Liver (tissue), 9 donors: Measurements from ENCODE around the gene SEBOX. TPM values are rescaled to one million over a fixed set of nuclear protein-coding genes. Genes with fewer than 3 reads are reported as not detected.

Source experiments
- DNase-seq: peaks from one replicate; pipeline ENCODE4 v3.0.0-alpha.2; 2017; ENCODE audit warnings: low spot score
- H3K27ac ChIP-seq, 2 donors: one replicate each; pipeline ENCODE4 v1.7.0; 2013; ENCODE audit warnings: inconsistent platforms in 2 of 2, low read length in 2 of 2, control low read depth in 1 of 2, low read depth in 1 of 2, mild to moderate bottlenecking in 1 of 2
- H3K27me3 ChIP-seq, 4 donors: one replicate each; pipeline versions ENCODE4 v1.6.1 to v1.7.0; 2013; ENCODE audit warnings: low read length in 3 of 4, inconsistent platforms in 1 of 4, mild to moderate bottlenecking in 1 of 4, moderate library complexity in 1 of 4; ENCODE audit not compliant: control insufficient read depth in 4 of 4, insufficient read depth in 4 of 4
- H3K36me3 ChIP-seq, 4 donors: one replicate each; pipeline versions ENCODE4 v1.6.1 to v1.7.0; 2013; ENCODE audit warnings: low read length in 3 of 4, mild to moderate bottlenecking in 3 of 4, low read depth in 1 of 4, moderate library complexity in 1 of 4; ENCODE audit not compliant: control insufficient read depth in 4 of 4, insufficient read depth in 3 of 4
- H3K4me1 ChIP-seq, 4 donors: one replicate each; pipeline versions ENCODE4 v1.6.1 to v1.7.0; 2013; ENCODE audit warnings: low read length in 3 of 4, mild to moderate bottlenecking in 3 of 4, moderate library complexity in 1 of 4; ENCODE audit not compliant: control insufficient read depth in 4 of 4, insufficient read depth in 4 of 4
- H3K4me3 ChIP-seq, 3 donors: one replicate each; pipeline versions ENCODE4 v1.6.1 to v1.7.0; 2013; ENCODE audit warnings: low read length in 3 of 3, control low read depth in 1 of 3, low read depth in 1 of 3, mild to moderate bottlenecking in 1 of 3
- H3K9ac ChIP-seq, 2 donors: one replicate each; pipeline ENCODE4 v1.7.0; 2013; ENCODE audit warnings: low read length in 2 of 2, mild to moderate bottlenecking in 2 of 2, moderate library complexity in 2 of 2, control low read depth in 1 of 2, low read depth in 1 of 2
- H3K9me3 ChIP-seq, 4 donors: one replicate each; pipeline versions ENCODE4 v1.6.1 to v1.7.0; 2013; ENCODE audit warnings: low read length in 3 of 4; ENCODE audit not compliant: control insufficient read depth in 4 of 4
- ATF3 ChIP-seq: IDR thresholded peaks from 2 replicates; pipeline ENCODE4 v1.6.1; 2016; ENCODE audit warnings: antibody characterized with exemption
- EGR1 ChIP-seq, 2 donors: IDR thresholded peaks; 2 replicates each; pipeline ENCODE4 v1.6.1; 2016 to 2018; ENCODE audit warnings: antibody characterized with exemption in 2 of 2, low read depth in 2 of 2
- FOXA1 ChIP-seq: IDR thresholded peaks from 2 replicates; pipeline ENCODE4 v1.6.1; 2016; ENCODE audit warnings: antibody characterized with exemption
- FOXA2 ChIP-seq: IDR thresholded peaks from 2 replicates; pipeline ENCODE4 v1.6.1; 2016; ENCODE audit warnings: antibody characterized with exemption
- GABPA ChIP-seq, 2 donors: IDR thresholded peaks in 1 of 2; conservative IDR thresholded peaks in 1 of 2; 2 replicates each; pipeline ENCODE4 v1.6.1; 2016; ENCODE audit warnings: antibody characterized with exemption in 2 of 2, mild to moderate bottlenecking in 1 of 2, moderate library complexity in 1 of 2
- HNF4A ChIP-seq, 2 donors: conservative IDR thresholded peaks; 2 replicates each; pipeline ENCODE4 v1.6.1; 2016; ENCODE audit warnings: antibody characterized with exemption in 2 of 2, mild to moderate bottlenecking in 2 of 2
- HNF4G ChIP-seq: IDR thresholded peaks from 2 replicates; pipeline ENCODE4 v1.6.1; 2016; ENCODE audit warnings: antibody characterized with exemption
- JUND ChIP-seq, 2 donors: IDR thresholded peaks; 2 replicates each; pipeline ENCODE4 v1.6.1; 2016; ENCODE audit warnings: antibody characterized with exemption in 2 of 2
- NR2F2 ChIP-seq: IDR thresholded peaks from 2 replicates; pipeline ENCODE4 v1.6.1; 2016; ENCODE audit warnings: antibody characterized with exemption
- RAD21 ChIP-seq, 2 donors: IDR thresholded peaks; 2 replicates each; pipeline ENCODE4 v1.6.1; 2016; ENCODE audit warnings: antibody characterized with exemption in 2 of 2, mild to moderate bottlenecking in 2 of 2
- RXRA ChIP-seq, 2 donors: IDR thresholded peaks; 2 replicates each; pipeline ENCODE4 v1.6.1; 2017 to 2018; ENCODE audit warnings: antibody characterized with exemption in 2 of 2, mild to moderate bottlenecking in 1 of 2
- SP1 ChIP-seq: IDR thresholded peaks from 2 replicates; pipeline ENCODE4 v1.6.1; 2018; ENCODE audit warnings: antibody characterized with exemption, mild to moderate bottlenecking
- TAF1 ChIP-seq: conservative IDR thresholded peaks from 2 replicates; pipeline ENCODE4 v1.6.1; 2016; ENCODE audit warnings: antibody characterized with exemption, mild to moderate bottlenecking
- YY1 ChIP-seq: IDR thresholded peaks from 2 replicates; pipeline ENCODE4 v1.6.1; 2016; ENCODE audit warnings: antibody characterized with exemption, mild to moderate bottlenecking
- ZBTB33 ChIP-seq: IDR thresholded peaks from 2 replicates; pipeline ENCODE4 v1.6.1; 2016; ENCODE audit warnings: antibody characterized with exemption
- WGBS: extraction: QIAGEN DNeasy Blood & Tissue Kit; methylation state at CpG from one replicate; pipeline ENCODE4 v1.1.7; 2013; 5-methylcytosine and 5-hydroxymethylcytosine counted together
- polyA plus RNA-seq, 2 donors: library from polyadenylated mRNA; stranded (reverse) in 1 of 2; unstranded in 1 of 2; fragments of 200-250 nt in 1 of 2; fragments of >200 nt in 1 of 2; fragmentation: Nextera tagmentation in 1 of 2; extraction: Ambion mirVana in 1 of 2; gene quantifications; one replicate each; pipeline versions ENCODE4 v1.2.1 to v1.2.3, GENCODE V29; 2013 to 2015
- total RNA-seq, 2 donors: library from RNA; depleted of rRNA; stranded (reverse); fragments of >200 nt; gene quantifications; one replicate each; pipeline ENCODE4 v1.2.3, GENCODE V29; 2014
- TF ChIP-seq, protein P1 (sequence below): IDR thresholded peaks from 2 replicates; pipeline ENCODE4 v1.6.1; 2016; ENCODE audit warnings: antibody characterized with exemption
- TF ChIP-seq, protein P2 (sequence below): IDR thresholded peaks from 2 replicates; pipeline ENCODE4 v1.6.1; 2016; ENCODE audit warnings: antibody characterized with exemption, mild to moderate bottlenecking
- donor health status: healthy.
- donor health status: healthy.
- donor health status: healthy.
- donor health status: healthy.
- donor health status: healthy.

SEBOX gene
- total and polyA plus RNA-seq, 4 donors, result 0.19 to 0.59 TPM; not detected in 2

- H3K36me3 ChIP-seq, result peaks cover 0 to 16% (median 7%) of the 10 kb centered on the region in 4 donors
- H3K27me3 ChIP-seq, result no peaks in the 10 kb centered on the region
- WGBS, result 84% methylated on average over 1 of the region's 1 CpG
- H3K9ac ChIP-seq, result no peak overlapping the region
- no peaks in the 10 kb centered on the region for H3K9me3 ChIP-seq
- H3K4me1 ChIP-seq, result peaks cover 4 to 37% (median 35%) of the 10 kb centered on the region in 4 donors
- TF ChIP-seq GABPA (IDR thresholded peaks at IDR 0.05 in 1 of 2, conservative IDR thresholded peaks at IDR 0.05 in 1 of 2), result no peak
- TF ChIP-seq, protein P1, sequence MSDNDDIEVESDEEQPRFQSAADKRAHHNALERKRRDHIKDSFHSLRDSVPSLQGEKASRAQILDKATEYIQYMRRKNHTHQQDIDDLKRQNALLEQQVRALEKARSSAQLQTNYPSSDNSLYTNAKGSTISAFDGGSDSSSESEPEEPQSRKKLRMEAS, result no peak
- TF ChIP-seq RAD21 (IDR thresholded peaks at IDR 0.05), result no peak
- H3K27ac ChIP-seq, result no peak overlapping the region
- no peak for DNase-seq
- H3K4me3 ChIP-seq, result no peak overlapping the region
Measured at GRCh38 chr17:28333083-28333746, 31.8 kb downstream of the SEBOX start.

GRCh38 chr17:28331891-28332420, 33.0 kb downstream of the SEBOX start:
- Histone ChIP-seq H3K27ac (no peak overlapping the region), H3K4me1 (peaks cover 0 to 25% (median 22%) of the 10 kb centered on the region in 4 donors), H3K36me3 (peaks cover 0 to 27% (median 13%) of the 10 kb centered on the region in 4 donors), H3K27me3 (no peaks in the 10 kb centered on the region), H3K4me3 (no peak overlapping the region), H3K9me3 (no peaks in the 10 kb centered on the region), H3K9ac (no peak overlapping the region)
- WGBS, result 85% methylated on average over 6 of the region's 6 CpGs
- no peak for DNase-seq
- TF ChIP-seq FOXA2 (no peak), TAF1 (no peak), HNF4A (conservative IDR thresholded peaks at IDR 0.05) (no peak), JUND (IDR thresholded peaks at IDR 0.05) (no peak), FOXA1 (no peak), HNF4G (no peak), ZBTB33 (no peak), RXRA (IDR thresholded peaks at IDR 0.05) (no peak), EGR1 (IDR thresholded peaks at IDR 0.05; ENCODE audit: low read depth in 2 of 2) (no peak), GABPA (IDR thresholded peaks at IDR 0.05 in 1 of 2, conservative IDR thresholded peaks at IDR 0.05 in 1 of 2) (no peak), ATF3 (no peak), YY1 (no peak), SP1 (no peak)
- TF ChIP-seq, protein P1, result no peak

- H3K36me3 ChIP-seq, result peaks cover 0 to 35% (median 13%) of the 10 kb centered on the region in 4 donors
- TF ChIP-seq GABPA (IDR thresholded peaks at IDR 0.05 in 1 of 2, conservative IDR thresholded peaks at IDR 0.05 in 1 of 2), result no peak
- TF ChIP-seq, protein P1, result no peak
- TF ChIP-seq, protein P2, sequence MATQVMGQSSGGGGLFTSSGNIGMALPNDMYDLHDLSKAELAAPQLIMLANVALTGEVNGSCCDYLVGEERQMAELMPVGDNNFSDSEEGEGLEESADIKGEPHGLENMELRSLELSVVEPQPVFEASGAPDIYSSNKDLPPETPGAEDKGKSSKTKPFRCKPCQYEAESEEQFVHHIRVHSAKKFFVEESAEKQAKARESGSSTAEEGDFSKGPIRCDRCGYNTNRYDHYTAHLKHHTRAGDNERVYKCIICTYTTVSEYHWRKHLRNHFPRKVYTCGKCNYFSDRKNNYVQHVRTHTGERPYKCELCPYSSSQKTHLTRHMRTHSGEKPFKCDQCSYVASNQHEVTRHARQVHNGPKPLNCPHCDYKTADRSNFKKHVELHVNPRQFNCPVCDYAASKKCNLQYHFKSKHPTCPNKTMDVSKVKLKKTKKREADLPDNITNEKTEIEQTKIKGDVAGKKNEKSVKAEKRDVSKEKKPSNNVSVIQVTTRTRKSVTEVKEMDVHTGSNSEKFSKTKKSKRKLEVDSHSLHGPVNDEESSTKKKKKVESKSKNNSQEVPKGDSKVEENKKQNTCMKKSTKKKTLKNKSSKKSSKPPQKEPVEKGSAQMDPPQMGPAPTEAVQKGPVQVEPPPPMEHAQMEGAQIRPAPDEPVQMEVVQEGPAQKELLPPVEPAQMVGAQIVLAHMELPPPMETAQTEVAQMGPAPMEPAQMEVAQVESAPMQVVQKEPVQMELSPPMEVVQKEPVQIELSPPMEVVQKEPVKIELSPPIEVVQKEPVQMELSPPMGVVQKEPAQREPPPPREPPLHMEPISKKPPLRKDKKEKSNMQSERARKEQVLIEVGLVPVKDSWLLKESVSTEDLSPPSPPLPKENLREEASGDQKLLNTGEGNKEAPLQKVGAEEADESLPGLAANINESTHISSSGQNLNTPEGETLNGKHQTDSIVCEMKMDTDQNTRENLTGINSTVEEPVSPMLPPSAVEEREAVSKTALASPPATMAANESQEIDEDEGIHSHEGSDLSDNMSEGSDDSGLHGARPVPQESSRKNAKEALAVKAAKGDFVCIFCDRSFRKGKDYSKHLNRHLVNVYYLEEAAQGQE, result no peak
- no peak for TF ChIP-seq YY1
- TF ChIP-seq FOXA2, result no peak
- TF ChIP-seq JUND (IDR thresholded peaks at IDR 0.05), result no peak
- no peak for TF ChIP-seq NR2F2
- no peak for TF ChIP-seq SP1
- TF ChIP-seq FOXA1, result no peak
- no peaks in the 10 kb centered on the region for H3K9me3 ChIP-seq
- H3K27me3 ChIP-seq, result no peaks in the 10 kb centered on the region
- no peak for DNase-seq
- H3K9ac ChIP-seq, result no peak overlapping the region
- peaks cover 0 to 19% (median 13%) of the 10 kb centered on the region in 4 donors for H3K4me1 ChIP-seq
- H3K4me3 ChIP-seq, result no peak overlapping the region
- H3K27ac ChIP-seq, result no peak overlapping the region
- 94% methylated on average over 5 of the region's 5 CpGs for WGBS
Measured at GRCh38 chr17:28330671-28331070, 34.3 kb downstream of the SEBOX start.
